HG02763 (cell line): ENCODE measurements around the gene G6PC1.
"Not testable (repeated sequence)": the region's sequence is repeated elsewhere in the genome, so short reads cannot be mapped to it uniquely, and the experiment has no call there.

Source experiments
- ATAC-seq: cut with Tn5 transposase; IDR thresholded peaks from one replicate; pipeline ENCODE4 v1.9.1; 2021; ENCODE audit warnings: mild to moderate bottlenecking, moderate library complexity; ENCODE audit not compliant: unreplicated experiment

G6PC1 gene

GRCh38 chr17:42873315-42873714, 27.3 kb upstream of the G6PC1 start:
- no peak for ATAC-seq

GRCh38 chr17:42873932-42874695, 26.5 kb upstream of the G6PC1 start:
- not testable (repeated sequence) for ATAC-seq

- no peak for ATAC-seq
Measured at GRCh38 chr17:42877037-42877436, 23.6 kb upstream of the G6PC1 start.

- ATAC-seq: no peak
Measured at GRCh38 chr17:42878123-42878880, 22.3 kb upstream of the G6PC1 start.

GRCh38 chr17:42878924-42879595, 21.5 kb upstream of the G6PC1 start:
- ATAC-seq: no peak

GRCh38 chr17:42879596-42879985, 21.0 kb upstream of the G6PC1 start:
- ATAC-seq: no peak

GRCh38 chr17:42880776-42881310, 19.8 kb upstream of the G6PC1 start:
- ATAC-seq: no peak

- not testable (repeated sequence) for ATAC-seq
Measured at GRCh38 chr17:42881706-42882105, 18.9 kb upstream of the G6PC1 start.

- no peak for ATAC-seq
Measured at GRCh38 chr17:42882166-42882565, 18.4 kb upstream of the G6PC1 start.

GRCh38 chr17:42883802-42884558, 16.6 kb upstream of the G6PC1 start:
- ATAC-seq: no peak

- ATAC-seq: not testable (repeated sequence)
Measured at GRCh38 chr17:42885806-42886205, 14.8 kb upstream of the G6PC1 start.

- no peak for ATAC-seq
Measured at GRCh38 chr17:42886283-42887176, 14.1 kb upstream of the G6PC1 start.

GRCh38 chr17:42889809-42890208, 10.8 kb upstream of the G6PC1 start:
- ATAC-seq: no peak

GRCh38 chr17:42891539-42892152, 9.0 kb upstream of the G6PC1 start:
- ATAC-seq: no peak

GRCh38 chr17:42893359-42893758, 7.2 kb upstream of the G6PC1 start:
- no peak for ATAC-seq

- no peak for ATAC-seq
Measured at GRCh38 chr17:42894283-42895184, 6.1 kb upstream of the G6PC1 start.

- no peak for ATAC-seq
Measured at GRCh38 chr17:42895185-42895555, 5.4 kb upstream of the G6PC1 start.

- no peak for ATAC-seq
Measured at GRCh38 chr17:42898147-42898811, 2.3 kb upstream of the G6PC1 start.
